CD14-positive monocyte (primary cell): ENCODE measurements around the gene PEX5L. TPM values are rescaled to one million over a fixed set of nuclear protein-coding genes. Genes with fewer than 3 reads are reported as not detected.

Source experiments
- DNase-seq, 3 donors: peaks; one replicate each; pipeline ENCODE4 v3.0.0-alpha.2; 2011 to 2022
- H2AFZ ChIP-seq: 2 replicates; pipeline ENCODE4 v1.6.0; 2012; ENCODE audit warnings: mild to moderate bottlenecking, low read depth, low read length, inconsistent platforms; ENCODE audit not compliant: insufficient read depth, poor library complexity, severe bottlenecking
- H3K27ac ChIP-seq, 2 donors: 1 replicate in 1 of 2; 2 replicates in 1 of 2; pipeline ENCODE4 v1.5.1; 2012 to 2013; ENCODE audit warnings: low read length in 2 of 2, control low read depth in 1 of 2, inconsistent platforms in 1 of 2, low read depth in 1 of 2, mild to moderate bottlenecking in 1 of 2
- H3K27me3 ChIP-seq, 2 donors: one replicate each; pipeline versions ENCODE4 v1.6.0 to v1.6.1; 2011 to 2013; ENCODE audit warnings: low read length in 2 of 2; ENCODE audit not compliant: control insufficient read depth in 2 of 2, insufficient read depth in 2 of 2
- H3K36me3 ChIP-seq, 2 donors: replicated peaks in 1 of 2; 1 replicate in 1 of 2; 2 replicates in 1 of 2; pipeline versions ENCODE4 v1.5.1 to v1.6.1; 2012 to 2013; ENCODE audit warnings: low read length in 2 of 2, control low read depth in 1 of 2, inconsistent platforms in 1 of 2, mild to moderate bottlenecking in 1 of 2; ENCODE audit not compliant: insufficient read depth in 2 of 2, control insufficient read depth in 1 of 2
- H3K4me1 ChIP-seq, 2 donors: 1 replicate in 1 of 2; 2 replicates in 1 of 2; pipeline versions ENCODE4 v1.5.1 to v1.6.1; 2012 to 2013; ENCODE audit warnings: low read length in 2 of 2, control low read depth in 1 of 2, inconsistent platforms in 1 of 2, mild to moderate bottlenecking in 1 of 2, moderate library complexity in 1 of 2; ENCODE audit not compliant: insufficient read depth in 2 of 2, control insufficient read depth in 1 of 2
- H3K4me2 ChIP-seq: replicated peaks from 2 replicates; pipeline ENCODE3; 2012; ENCODE audit warnings: low read length, moderate library complexity, mild to moderate bottlenecking; ENCODE audit not compliant: poor library complexity, severe bottlenecking; ENCODE audit errors: extremely low read depth
- H3K4me3 ChIP-seq, 3 experiments: fragments of 200-600 bp in 1 of 3; sonication (generic) in 1 of 3; replicated peaks in 1 of 3; 1 replicate in 2 of 3; 2 replicates in 1 of 3; pipeline ENCODE4 v1.5.1; 2011 to 2013; ENCODE audit warnings: low read length in 3 of 3, mild to moderate bottlenecking in 3 of 3, control low read depth in 2 of 3, low read depth in 2 of 3, inconsistent platforms in 1 of 3, moderate library complexity in 1 of 3
- H3K79me2 ChIP-seq: 2 replicates; pipeline ENCODE4 v1.6.0; 2012; ENCODE audit warnings: mild to moderate bottlenecking, control low read depth, inconsistent platforms, low read length, moderate library complexity; ENCODE audit not compliant: insufficient read depth
- H3K9ac ChIP-seq: 2 replicates; pipeline ENCODE4 v1.6.0; 2017; ENCODE audit warnings: low read length, mild to moderate bottlenecking; ENCODE audit not compliant: insufficient read depth, poor library complexity, severe bottlenecking
- H3K9me3 ChIP-seq, 2 donors: replicated peaks in 1 of 2; 1 replicate in 1 of 2; 2 replicates in 1 of 2; pipeline versions ENCODE4 v1.5.1 to v1.6.1; 2012 to 2013; ENCODE audit warnings: low read length in 2 of 2, control low read depth in 1 of 2; ENCODE audit not compliant: control insufficient read depth in 1 of 2, insufficient read depth in 1 of 2
- H4K20me1 ChIP-seq: 2 replicates; pipeline ENCODE4 v1.6.0; 2012; ENCODE audit warnings: mild to moderate bottlenecking, low read length, control low read depth, moderate library complexity; ENCODE audit not compliant: insufficient read depth
- H3K27ac Mint-ChIP-seq, 7 donors: one replicate each; pipeline ENCODE4 v1.8.0; 2020; ENCODE audit warnings: mild to moderate bottlenecking in 7 of 7, mixed read lengths in 7 of 7, moderate library complexity in 6 of 7, inconsistent platforms in 2 of 7
- H3K27me3 Mint-ChIP-seq, 3 donors: one replicate each; pipeline ENCODE4 v1.8.0; 2021 to 2022; ENCODE audit warnings: low read depth in 3 of 3, mild to moderate bottlenecking in 3 of 3, mixed read lengths in 3 of 3, moderate library complexity in 3 of 3, inconsistent platforms in 1 of 3
- H3K36me3 Mint-ChIP-seq, 2 donors: one replicate each; pipeline ENCODE4 v1.8.0; 2020; ENCODE audit warnings: mixed read lengths in 2 of 2, inconsistent platforms in 1 of 2, mild to moderate bottlenecking in 1 of 2
- H3K4me1 Mint-ChIP-seq: one replicate; pipeline ENCODE4 v1.8.0; 2020; ENCODE audit warnings: mild to moderate bottlenecking, mixed read lengths
- H3K4me3 Mint-ChIP-seq, 2 donors: one replicate each; pipeline ENCODE4 v1.8.0; 2020; ENCODE audit warnings: mild to moderate bottlenecking in 2 of 2, mixed read lengths in 2 of 2, moderate library complexity in 1 of 2
- H3K9me3 Mint-ChIP-seq, 7 donors: one replicate each; pipeline ENCODE4 v1.8.0; 2020 to 2022; ENCODE audit warnings: mixed read lengths in 7 of 7, mild to moderate bottlenecking in 6 of 7, moderate library complexity in 6 of 7, inconsistent platforms in 2 of 7
- WGBS: methylation state at CpG from one replicate; pipeline ENCODE4 v1.1.5; 2013; ENCODE audit warnings: missing lambda C conversion rate; ENCODE audit not compliant: insufficient coverage; 5-methylcytosine and 5-hydroxymethylcytosine counted together
- intact Hi-C, 2 donors: fragments of 100-400 bp; cut with micrococcal nuclease; formaldehyde crosslinking; loops; one replicate each; pipeline versions ENCODE4 v1.15.0 to v1.15.1; 2023
- polyA plus RNA-seq, 3 donors: library from polyadenylated mRNA; depleted of rRNA in 1 of 3; unstranded in 2 of 3; stranded (reverse) in 1 of 3; fragments of 300-500 nt in 2 of 3; fragments of >200 nt in 1 of 3; fragmentation: Illumina TruSeq in 2 of 3; gene quantifications; 1 replicate in 2 of 3; 2 replicates in 1 of 3; pipeline ENCODE4 v1.2.3, GENCODE V29; 2012 to 2021
- TF ChIP-seq, protein P1 (sequence below): fragments of 200-600 bp; IDR thresholded peaks from one replicate; pipeline ENCODE4 v1.8.0; 2022; ENCODE audit warnings: antibody characterized with exemption, mild to moderate bottlenecking

Gene PEX5L
- polyA plus RNA-seq, 3 donors = not detected

DNA sequence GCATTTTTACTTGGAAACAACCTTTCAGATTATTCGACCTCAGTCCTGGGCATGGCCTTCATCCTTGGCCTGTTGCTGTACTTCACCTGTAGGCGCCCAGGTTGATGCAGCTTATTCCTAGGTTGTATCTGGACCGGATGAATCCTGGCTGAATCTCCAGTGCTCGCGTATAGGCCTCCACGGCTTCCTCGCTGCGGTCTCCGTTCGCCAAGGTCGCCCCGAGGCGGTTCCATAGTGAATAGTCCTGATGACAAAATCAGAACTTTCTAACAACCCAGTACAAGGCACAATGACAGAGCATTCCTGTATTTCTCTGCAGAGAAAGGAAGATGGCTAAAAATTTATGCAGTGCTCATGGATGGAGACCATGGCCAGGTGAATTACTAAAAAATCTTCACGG is 229.1 kb downstream of the PEX5L start:
- Histone ChIP-seq H3K4me3 (no peak overlapping the region), H3K4me2 (no peak overlapping the region), H3K79me2 (no peaks in the 10 kb centered on the region), H3K27ac (no peak overlapping the region), H3K9ac (no peak overlapping the region), H3K9me3 (no peaks in the 10 kb centered on the region), H3K4me1 (no peaks in the 10 kb centered on the region), H3K27me3 (no peaks in the 10 kb centered on the region), H2AFZ (no peak overlapping the region), H4K20me1 (no peaks in the 10 kb centered on the region), H3K36me3 (no peaks in the 10 kb centered on the region)
- WGBS = 86% methylated on average over 3 of the region's 14 CpGs
- H3K4me3 Mint-ChIP-seq = no peak overlapping the region
- intact Hi-C loops = no loop called here
- peaks cover 0 to 3% (median 0%) of the 10 kb centered on the region in 7 donors for H3K9me3 Mint-ChIP-seq
- TF ChIP-seq, protein P1, sequence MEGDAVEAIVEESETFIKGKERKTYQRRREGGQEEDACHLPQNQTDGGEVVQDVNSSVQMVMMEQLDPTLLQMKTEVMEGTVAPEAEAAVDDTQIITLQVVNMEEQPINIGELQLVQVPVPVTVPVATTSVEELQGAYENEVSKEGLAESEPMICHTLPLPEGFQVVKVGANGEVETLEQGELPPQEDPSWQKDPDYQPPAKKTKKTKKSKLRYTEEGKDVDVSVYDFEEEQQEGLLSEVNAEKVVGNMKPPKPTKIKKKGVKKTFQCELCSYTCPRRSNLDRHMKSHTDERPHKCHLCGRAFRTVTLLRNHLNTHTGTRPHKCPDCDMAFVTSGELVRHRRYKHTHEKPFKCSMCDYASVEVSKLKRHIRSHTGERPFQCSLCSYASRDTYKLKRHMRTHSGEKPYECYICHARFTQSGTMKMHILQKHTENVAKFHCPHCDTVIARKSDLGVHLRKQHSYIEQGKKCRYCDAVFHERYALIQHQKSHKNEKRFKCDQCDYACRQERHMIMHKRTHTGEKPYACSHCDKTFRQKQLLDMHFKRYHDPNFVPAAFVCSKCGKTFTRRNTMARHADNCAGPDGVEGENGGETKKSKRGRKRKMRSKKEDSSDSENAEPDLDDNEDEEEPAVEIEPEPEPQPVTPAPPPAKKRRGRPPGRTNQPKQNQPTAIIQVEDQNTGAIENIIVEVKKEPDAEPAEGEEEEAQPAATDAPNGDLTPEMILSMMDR = no peak
- H3K4me1 Mint-ChIP-seq = peaks cover 6% of the 10 kb centered on the region
- H3K27me3 Mint-ChIP-seq = peaks cover 0 to 8% (median 5%) of the 10 kb centered on the region in 3 donors
- no peak for DNase-seq
- no peaks in the 10 kb centered on the region for H3K36me3 Mint-ChIP-seq
- no peak overlapping the region for H3K27ac Mint-ChIP-seq

DNA sequence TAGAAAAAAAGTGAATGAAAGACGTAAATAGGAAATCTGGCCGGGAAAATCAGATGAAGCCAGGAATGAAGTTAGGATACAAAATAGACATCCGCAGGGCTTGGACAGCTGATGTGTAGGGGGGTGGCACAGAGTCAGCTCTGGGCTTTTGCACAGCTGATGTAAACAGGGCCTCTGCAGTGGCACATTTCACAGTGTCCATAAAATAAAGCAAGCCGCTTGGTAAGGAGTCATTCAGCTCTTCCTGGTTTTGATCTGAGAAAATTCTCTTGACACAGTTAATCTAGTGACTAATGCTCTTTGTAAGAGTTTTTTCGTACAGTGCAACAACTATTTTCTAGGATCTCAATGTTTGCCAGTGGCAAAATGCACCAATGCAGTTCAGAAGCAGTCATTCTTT is 230.6 kb downstream of the PEX5L start:
- Histone ChIP-seq H3K79me2 (no peaks in the 10 kb centered on the region), H4K20me1 (no peaks in the 10 kb centered on the region), H3K4me3 (no peak overlapping the region), H3K36me3 (no peaks in the 10 kb centered on the region), H3K9me3 (no peaks in the 10 kb centered on the region), H3K4me1 (no peaks in the 10 kb centered on the region), H3K9ac (no peak overlapping the region), H3K27ac (no peak overlapping the region), H3K27me3 (no peaks in the 10 kb centered on the region), H2AFZ (no peak overlapping the region), H3K4me2 (no peak overlapping the region)
- no peaks in the 10 kb centered on the region for H3K36me3 Mint-ChIP-seq
- H3K27me3 Mint-ChIP-seq = peaks cover 0 to 9% (median 8%) of the 10 kb centered on the region in 3 donors
- TF ChIP-seq, protein P1 = no peak
- WGBS = 95% methylated on average over 3 of the region's 5 CpGs
- no peak for DNase-seq
- peaks cover 0 to 3% (median 0%) of the 10 kb centered on the region in 7 donors for H3K9me3 Mint-ChIP-seq
- no peak overlapping the region for H3K27ac Mint-ChIP-seq
- H3K4me3 Mint-ChIP-seq = no peak overlapping the region
- H3K4me1 Mint-ChIP-seq = no peaks in the 10 kb centered on the region
- intact Hi-C loops = no loop called here
